Loucy (cell line): ENCODE measurements around the gene C4B.
"Not testable (repeated sequence)": the region's sequence is repeated elsewhere in the genome, so short reads cannot be mapped to it uniquely, and the experiment has no call there.

Source experiments
- H2AFZ ChIP-seq: fragments of 200-600 bp; sonication (generic); 2 replicates; pipeline ENCODE4 v1.6.0; 2016; ENCODE audit warnings: antibody characterized with exemption, mild to moderate bottlenecking, low read length, moderate library complexity
- H3F3A ChIP-seq: fragments of 200-600 bp; 2 replicates; pipeline ENCODE4 v1.6.0; 2016; ENCODE audit warnings: antibody characterized with exemption, low read depth, mild to moderate bottlenecking
- H3K27me3 ChIP-seq: fragments of 200-600 bp; sonication (generic); 2 replicates; pipeline ENCODE4 v1.6.1; 2014; ENCODE audit warnings: low read length, mild to moderate bottlenecking; ENCODE audit not compliant: insufficient read depth, poor library complexity, severe bottlenecking
- H3K36me3 ChIP-seq: fragments of 200-600 bp; sonication (generic); 2 replicates; pipeline ENCODE4 v1.6.1; 2016; ENCODE audit warnings: low read length; ENCODE audit not compliant: insufficient read depth
- H3K4me1 ChIP-seq: fragments of 200-600 bp; sonication (generic); 2 replicates; pipeline ENCODE4 v1.5.1; 2014; ENCODE audit warnings: low read length, mild to moderate bottlenecking; ENCODE audit not compliant: insufficient read depth, poor library complexity, severe bottlenecking
- H3K4me2 ChIP-seq: fragments of 200-600 bp; sonication (generic); 2 replicates; pipeline ENCODE4 v1.6.0; 2014; ENCODE audit warnings: antibody characterized with exemption, low read length, low read depth, mild to moderate bottlenecking; ENCODE audit not compliant: poor library complexity, severe bottlenecking
- H3K4me3 ChIP-seq: fragments of 200-600 bp; sonication (generic); 2 replicates; pipeline ENCODE4 v1.5.1; 2014; ENCODE audit warnings: low read length, mild to moderate bottlenecking, mixed read lengths; ENCODE audit not compliant: poor library complexity, severe bottlenecking
- H3K79me2 ChIP-seq: fragments of 200-600 bp; sonication (generic); 2 replicates; pipeline ENCODE4 v1.6.1; 2014; ENCODE audit warnings: low read length; ENCODE audit not compliant: insufficient read depth
- H3K9ac ChIP-seq: fragments of 200-600 bp; sonication (generic); 2 replicates; pipeline ENCODE4 v1.6.0; 2014; ENCODE audit warnings: mild to moderate bottlenecking, low read depth, low read length, moderate library complexity; ENCODE audit not compliant: poor library complexity, severe bottlenecking
- H3K9me2 ChIP-seq: fragments of 200-600 bp; sonication (generic); replicated peaks from 2 replicates; pipeline ENCODE4 v1.6.1; 2016; ENCODE audit warnings: low read depth, low read length, mixed read lengths
- H3K9me3 ChIP-seq: fragments of 200-600 bp; sonication (generic); 2 replicates; pipeline ENCODE4 v1.6.1; 2014; ENCODE audit warnings: mild to moderate bottlenecking, antibody characterized with exemption, low read length, low read depth; ENCODE audit not compliant: insufficient read depth
- H4K20me1 ChIP-seq: fragments of 200-600 bp; sonication (generic); 2 replicates; pipeline ENCODE4 v1.6.0; 2014; ENCODE audit warnings: antibody characterized with exemption, low read length, mild to moderate bottlenecking; ENCODE audit not compliant: insufficient read depth, poor library complexity, severe bottlenecking
- CTCF ChIP-seq: fragments of 200-600 bp; sonication (generic); conservative IDR thresholded peaks from 2 replicates; pipeline ENCODE4 v1.5.1; 2014; ENCODE audit warnings: mild to moderate bottlenecking, antibody characterized with exemption, low read length
- EZH2phosphoT487 ChIP-seq: fragments of 200-600 bp; IDR thresholded peaks from 2 replicates; pipeline ENCODE4 v1.6.1; 2018; ENCODE audit warnings: antibody characterized with exemption, mild to moderate bottlenecking, moderate library complexity, borderline replicate concordance

The C4B gene

GRCh38 chr6:32060966-32061655, 46.5 kb downstream of the C4B start:
- TF ChIP-seq EZH2phosphoT487 (no peak), CTCF (no peak)
- no peaks in the 10 kb centered on the region for H3K9me2 ChIP-seq
- no peaks in the 10 kb centered on the region for H3K9me3 ChIP-seq
- no peaks in the 10 kb centered on the region for H3F3A ChIP-seq
- H3K9ac ChIP-seq: no peak overlapping the region
- no peaks in the 10 kb centered on the region for H3K27me3 ChIP-seq
- no peaks in the 10 kb centered on the region for H4K20me1 ChIP-seq
- no peaks in the 10 kb centered on the region for H3K4me1 ChIP-seq
- H3K36me3 ChIP-seq: no peaks in the 10 kb centered on the region
- no peaks in the 10 kb centered on the region for H3K79me2 ChIP-seq
- no peak overlapping the region for H3K4me3 ChIP-seq
- H2AFZ ChIP-seq: no peak overlapping the region
- H3K4me2 ChIP-seq: no peak overlapping the region

GRCh38 chr6:32064706-32065105, 50.1 kb downstream of the C4B start:
- no peaks in the 10 kb centered on the region for H3K9me2 ChIP-seq
- no peaks in the 10 kb centered on the region for H3K27me3 ChIP-seq
- no peaks in the 10 kb centered on the region for H3K4me1 ChIP-seq
- no peaks in the 10 kb centered on the region for H4K20me1 ChIP-seq
- H3K9ac ChIP-seq: no peak overlapping the region
- TF ChIP-seq EZH2phosphoT487 (no peak), CTCF (no peak)
- H3K9me3 ChIP-seq: no peaks in the 10 kb centered on the region
- no peak overlapping the region for H2AFZ ChIP-seq
- H3F3A ChIP-seq: no peaks in the 10 kb centered on the region
- H3K36me3 ChIP-seq: no peaks in the 10 kb centered on the region
- no peak overlapping the region for H3K4me2 ChIP-seq
- no peaks in the 10 kb centered on the region for H3K79me2 ChIP-seq
- H3K4me3 ChIP-seq: no peak overlapping the region

- H2AFZ ChIP-seq, H3K4me3 ChIP-seq, H3K4me1 ChIP-seq, H3K79me2 ChIP-seq, H3K9me3 ChIP-seq, H3K9ac ChIP-seq, H4K20me1 ChIP-seq, H3K36me3 ChIP-seq, H3K27me3 ChIP-seq, H3K4me2 ChIP-seq, H3F3A ChIP-seq, H3K9me2 ChIP-seq: not testable (repeated sequence)
These were observed 52.9 kb downstream of the C4B start for GRCh38 chr6:32067521-32067920.

GRCh38 chr6:32068315-32068714, 53.7 kb downstream of the C4B start:
- not testable (repeated sequence) for H3K4me3 ChIP-seq, H3K9me2 ChIP-seq, H4K20me1 ChIP-seq, H2AFZ ChIP-seq, H3F3A ChIP-seq, H3K79me2 ChIP-seq, H3K4me2 ChIP-seq, H3K36me3 ChIP-seq, H3K27me3 ChIP-seq, H3K9ac ChIP-seq, H3K9me3 ChIP-seq, H3K4me1 ChIP-seq
